NCI-H1048 (cell line): ENCODE measurements around the gene NDUFB6.
"Not testable (repeated sequence)": the region's sequence is repeated elsewhere in the genome, so short reads cannot be mapped to it uniquely, and the experiment has no call there.

Experiments
- DNase-seq: peaks from one replicate; lab custom pipeline; 2025; lab: John Stamatoyannopoulos, UW

The NDUFB6 gene

DNA sequence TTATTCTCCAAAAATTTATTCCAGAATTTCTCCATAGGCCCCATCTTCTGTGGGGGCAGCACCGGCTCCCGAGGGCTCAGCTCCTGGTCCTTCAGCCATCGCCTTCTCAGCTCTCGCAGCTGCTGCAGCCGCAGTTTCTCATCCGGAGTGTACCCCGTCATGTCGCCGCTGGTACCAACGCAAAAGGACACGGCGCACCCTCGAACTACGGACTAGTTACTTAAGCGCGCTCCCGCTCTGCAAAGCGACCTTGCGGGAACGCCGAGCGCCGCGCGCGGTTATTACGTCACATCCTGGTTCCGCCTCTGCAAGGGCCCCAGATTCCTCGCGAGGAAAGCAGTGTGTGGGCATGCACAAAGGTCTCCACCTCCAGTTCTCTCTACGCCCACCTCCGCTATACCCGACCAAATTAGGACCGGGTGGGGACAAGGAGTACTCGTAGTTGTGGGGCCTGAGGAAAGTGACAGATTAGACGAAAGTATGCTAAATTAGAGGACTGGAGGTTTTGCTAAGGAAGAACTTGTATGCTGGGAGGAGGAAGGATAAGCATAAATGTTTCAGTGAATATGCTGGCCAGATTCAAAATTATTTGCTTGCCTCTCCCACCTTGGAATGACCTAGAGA lies at the start of gene NDUFB6:
Gene NDUFB6 (minus strand): TSS at position 260 of the 624 bp plus-strand sequence. CDS start 99 bp downstream, at position 161.
- peak; percentile 88 for DNase-seq

DNA sequence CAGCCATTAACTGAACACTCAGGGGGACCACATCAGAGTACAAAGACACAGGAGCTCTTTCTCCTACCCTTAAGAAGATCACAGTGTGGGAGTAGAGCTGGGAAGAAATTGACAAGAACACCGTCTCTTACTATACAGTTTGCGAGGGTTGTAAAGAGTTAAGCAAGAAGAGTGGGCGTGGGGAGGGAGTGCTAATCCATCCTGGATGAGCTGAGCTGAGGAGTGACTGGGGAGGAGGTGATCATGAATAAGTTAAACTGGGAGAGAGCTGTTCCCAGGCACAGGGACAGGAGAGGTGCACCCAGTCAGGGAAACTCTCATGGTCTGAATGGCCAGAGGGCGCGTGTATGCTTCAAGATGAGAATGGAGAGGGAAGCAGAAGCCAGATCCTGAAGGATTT lies 45.3 kb upstream of the NDUFB6 start:
- no peak for DNase-seq

DNA sequence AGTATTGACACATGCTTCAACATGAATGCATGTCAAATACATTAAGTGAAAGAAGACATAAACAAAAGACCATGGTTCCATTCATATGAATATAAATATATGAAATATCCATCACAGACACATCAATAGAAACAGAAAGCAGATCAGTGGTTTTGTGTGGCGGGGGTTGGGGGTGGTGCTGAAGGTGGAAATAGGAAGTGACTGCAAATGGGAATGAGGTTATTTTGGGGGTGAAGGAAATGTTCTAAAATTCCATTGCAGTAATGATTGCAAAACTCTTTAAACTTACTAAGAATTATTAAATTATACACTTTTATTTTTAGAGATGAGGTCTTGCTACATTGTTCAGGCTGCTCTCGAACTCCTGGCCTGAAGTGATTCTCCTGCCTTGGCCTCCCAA lies 33.9 kb upstream of the NDUFB6 start:
- DNase-seq: no peak

DNA sequence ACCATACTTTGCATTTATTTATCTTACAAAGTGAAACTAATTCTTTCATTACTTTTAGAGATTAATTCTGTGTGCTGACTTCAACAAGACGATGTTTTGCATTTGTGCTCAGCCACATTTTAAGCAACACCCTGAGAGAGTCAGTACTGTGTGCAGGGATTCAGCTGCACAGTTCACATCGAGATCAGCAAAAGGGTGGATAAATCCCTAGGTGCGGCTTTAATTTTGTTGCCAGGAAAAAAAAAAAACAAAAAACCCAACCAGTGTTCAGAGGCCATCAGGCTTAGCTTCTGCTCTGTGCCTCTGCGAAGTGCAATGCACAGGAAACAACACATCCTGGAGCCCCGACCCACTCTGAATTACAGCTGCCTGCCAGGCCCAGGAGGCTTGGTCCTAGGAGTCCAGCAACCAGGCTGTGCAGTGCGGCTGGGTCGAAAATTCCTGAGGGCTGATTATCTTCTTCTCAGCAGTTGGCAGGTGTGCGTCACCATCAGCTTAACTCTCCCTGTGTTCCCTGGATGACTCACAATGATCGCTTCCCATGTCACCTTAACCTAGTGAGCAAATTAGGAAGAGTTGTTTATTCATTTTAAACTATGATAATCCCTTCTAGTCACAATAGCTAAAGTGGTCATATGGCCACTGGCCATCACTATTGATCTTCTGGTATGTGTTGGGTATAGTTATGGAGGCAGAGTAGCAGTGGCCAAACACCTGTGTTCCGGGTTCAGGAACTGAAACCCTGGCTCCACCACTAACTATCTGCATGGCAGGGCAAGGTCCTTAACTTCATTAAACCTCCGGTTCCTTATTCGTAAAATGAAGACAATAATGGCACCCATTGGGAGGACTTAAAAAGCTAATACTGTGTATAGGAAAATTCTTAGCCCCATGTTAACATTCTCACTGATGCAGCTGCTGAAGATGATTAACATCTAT lies 31.2 kb upstream of the NDUFB6 start:
- DNase-seq: no peak

DNA sequence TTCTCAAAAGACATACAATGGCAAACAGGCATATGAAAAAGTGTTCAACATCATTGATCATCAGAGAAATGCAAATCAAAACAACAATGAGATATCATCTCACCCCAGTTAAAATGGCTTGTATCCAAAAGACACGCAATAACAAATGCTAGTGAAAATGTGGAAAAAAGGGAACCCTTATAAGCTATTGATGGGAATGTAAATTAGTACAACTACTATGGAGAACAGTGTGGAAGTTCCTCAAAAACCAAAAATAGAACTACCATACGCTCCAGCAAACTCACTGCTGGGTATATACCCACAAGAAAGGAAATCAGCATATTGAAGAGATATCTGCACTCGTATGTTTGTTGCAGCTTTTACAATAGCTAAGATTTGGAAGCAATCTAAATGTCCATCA lies 26.1 kb upstream of the NDUFB6 start:
- not testable (repeated sequence) for DNase-seq

DNA sequence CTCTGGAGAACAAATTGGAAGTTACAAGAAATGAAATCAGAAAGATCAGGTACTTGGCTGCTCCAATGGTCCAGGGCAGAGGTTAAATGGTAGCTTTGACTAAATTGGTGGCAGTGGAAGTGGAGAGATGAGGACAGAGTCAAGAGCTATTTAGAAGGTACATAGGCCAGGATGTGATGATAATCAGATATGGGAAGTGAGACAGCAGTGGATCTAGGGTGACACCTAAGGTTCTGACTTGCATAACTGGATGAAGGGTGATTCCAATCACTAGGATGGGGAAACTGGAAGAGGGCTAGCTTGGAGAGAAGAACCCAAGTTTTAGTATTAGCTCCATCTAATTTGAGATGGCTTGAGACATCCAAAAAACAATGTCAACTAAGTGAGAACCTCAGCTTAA lies 24.0 kb upstream of the NDUFB6 start:
- no peak for DNase-seq

DNA sequence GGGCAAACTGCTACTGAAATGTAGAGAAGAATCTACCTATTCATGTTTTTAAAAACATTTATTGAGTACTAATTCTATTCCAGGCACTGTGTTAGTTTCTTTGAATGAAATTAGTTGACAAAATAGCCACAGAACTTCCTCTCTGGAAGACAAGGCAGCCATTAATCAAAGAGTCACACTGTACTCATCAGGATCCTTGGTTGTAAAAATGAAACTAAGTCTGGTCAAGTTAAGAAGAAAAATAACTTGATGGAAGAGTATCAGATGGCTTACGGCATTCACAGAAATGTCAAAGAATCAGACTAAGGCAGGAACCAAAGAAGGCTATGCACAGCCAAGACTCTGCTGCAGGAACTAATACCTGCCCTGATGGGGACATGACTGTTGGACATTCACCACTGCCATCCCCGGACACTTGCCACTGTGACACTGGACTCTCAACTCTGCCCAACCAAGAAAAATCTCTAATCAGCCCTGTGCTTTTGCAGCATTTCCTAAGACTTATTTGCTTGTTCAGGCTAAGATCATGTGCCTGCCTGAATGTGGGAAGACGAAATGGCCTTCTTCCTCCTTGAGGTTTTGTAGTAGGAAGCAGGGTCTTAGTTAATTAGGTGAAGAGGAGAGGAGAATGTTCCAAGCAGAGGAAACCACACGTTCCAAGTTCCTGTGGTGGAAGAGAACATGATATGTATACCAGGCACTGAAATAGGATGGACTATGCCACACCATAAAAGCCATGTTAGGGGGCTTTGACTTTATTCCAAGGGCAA lies 23.3 kb upstream of the NDUFB6 start:
- DNase-seq: no peak

DNA sequence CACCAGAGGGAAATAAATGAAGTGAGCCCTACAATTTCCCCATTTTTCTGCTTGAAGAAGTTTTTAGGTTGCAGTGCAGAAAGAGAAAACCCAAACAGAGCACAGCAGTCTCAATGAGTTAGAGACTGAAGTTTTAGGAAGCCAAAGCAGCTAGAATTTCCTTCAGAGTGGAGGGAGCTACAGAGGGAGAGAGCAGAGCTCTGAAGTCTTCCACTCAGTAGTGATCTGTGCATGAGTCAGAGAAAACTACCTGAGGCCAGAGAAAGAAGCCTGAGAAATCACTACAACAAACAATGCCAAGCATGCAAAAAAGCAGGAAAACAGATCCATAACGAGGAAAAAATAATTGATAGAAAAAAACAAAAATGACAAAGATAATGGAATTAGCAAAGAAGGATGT lies 17.9 kb upstream of the NDUFB6 start:
- no peak for DNase-seq

DNA sequence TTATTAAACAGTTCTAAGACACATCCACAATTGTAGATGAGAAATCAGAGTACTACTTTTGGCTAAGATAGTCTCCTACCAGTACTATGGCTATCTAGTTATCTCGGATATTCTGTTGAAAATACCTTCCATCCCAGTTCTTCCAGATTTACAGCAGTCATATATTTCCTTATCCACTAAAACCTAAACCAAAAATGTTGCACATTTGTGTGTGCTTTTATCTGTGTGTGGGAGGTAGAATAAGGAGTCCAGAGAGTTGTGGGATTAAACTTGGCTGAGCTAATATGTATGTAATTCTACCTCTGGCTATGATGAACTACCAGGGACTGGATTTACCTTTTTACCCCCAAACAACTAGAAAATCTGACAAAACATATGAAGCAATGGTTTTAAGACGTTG lies 17.5 kb upstream of the NDUFB6 start:
- DNase-seq: no peak

DNA sequence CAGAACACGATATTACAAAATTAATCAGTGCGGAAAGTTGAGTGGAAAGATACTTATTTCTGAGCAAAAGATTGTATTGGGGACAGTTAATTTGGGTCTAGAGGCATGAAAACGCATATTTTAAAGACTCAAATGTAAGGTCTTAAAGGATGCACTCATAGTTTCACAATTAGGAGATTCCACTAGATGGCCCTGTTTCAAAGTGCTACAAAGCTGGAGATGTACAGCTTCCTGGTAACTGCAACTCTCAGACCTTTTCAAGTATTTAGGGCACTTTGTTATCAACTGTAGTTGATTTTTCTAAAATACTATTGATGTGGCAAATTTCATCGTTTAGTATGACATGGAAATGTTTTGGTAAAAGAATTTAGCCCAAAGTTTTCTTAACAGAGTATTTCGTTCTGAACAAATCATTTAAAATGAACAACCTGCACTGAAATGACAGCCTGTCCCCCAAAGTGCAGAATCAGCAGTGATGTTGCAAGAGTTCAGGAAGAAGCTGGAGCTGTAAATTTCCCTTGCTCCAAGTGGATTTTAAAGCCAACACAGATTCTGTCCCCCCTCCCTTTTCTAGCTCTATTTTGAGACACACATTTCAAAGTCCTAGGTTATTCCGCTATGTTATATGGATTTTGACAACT lies 16.2 kb upstream of the NDUFB6 start:
- no peak for DNase-seq

DNA sequence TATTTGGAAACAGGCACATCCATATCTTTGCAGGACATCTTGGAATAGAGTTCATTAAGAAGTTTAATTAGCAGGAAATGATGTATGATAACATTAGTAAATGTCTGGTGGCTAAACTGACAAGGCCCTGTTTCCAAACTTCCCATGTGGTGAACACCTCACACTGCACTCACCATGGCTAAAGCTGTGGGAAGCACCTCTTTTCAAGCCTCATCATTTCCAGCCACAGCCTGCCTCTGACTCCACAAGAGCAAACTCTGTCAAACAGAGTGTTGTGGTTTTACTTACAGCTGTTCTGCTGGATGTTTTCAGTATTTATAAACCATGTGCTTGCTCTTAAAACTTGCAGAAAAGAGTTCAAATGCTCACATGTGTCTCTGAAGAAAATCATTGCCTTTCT lies 14.9 kb upstream of the NDUFB6 start:
- no peak for DNase-seq

DNA sequence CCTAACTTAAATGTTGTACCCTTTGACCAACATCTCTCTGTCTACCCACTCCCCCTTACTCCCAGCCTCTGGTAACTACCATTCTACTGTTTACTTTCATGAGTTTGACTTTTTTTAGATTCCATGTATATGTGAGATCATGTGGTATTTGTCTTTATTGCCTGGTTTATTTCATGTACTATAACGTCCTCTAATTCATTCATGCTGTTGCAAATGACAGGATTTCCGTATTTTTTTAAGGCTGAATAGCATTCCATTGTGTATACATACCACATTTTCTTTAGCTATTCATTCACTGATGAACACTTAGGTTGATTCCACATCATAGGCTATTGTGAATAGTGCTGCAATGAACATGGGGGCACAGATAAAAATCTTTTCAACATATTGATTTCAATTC lies 11.8 kb upstream of the NDUFB6 start:
- DNase-seq: no peak

DNA sequence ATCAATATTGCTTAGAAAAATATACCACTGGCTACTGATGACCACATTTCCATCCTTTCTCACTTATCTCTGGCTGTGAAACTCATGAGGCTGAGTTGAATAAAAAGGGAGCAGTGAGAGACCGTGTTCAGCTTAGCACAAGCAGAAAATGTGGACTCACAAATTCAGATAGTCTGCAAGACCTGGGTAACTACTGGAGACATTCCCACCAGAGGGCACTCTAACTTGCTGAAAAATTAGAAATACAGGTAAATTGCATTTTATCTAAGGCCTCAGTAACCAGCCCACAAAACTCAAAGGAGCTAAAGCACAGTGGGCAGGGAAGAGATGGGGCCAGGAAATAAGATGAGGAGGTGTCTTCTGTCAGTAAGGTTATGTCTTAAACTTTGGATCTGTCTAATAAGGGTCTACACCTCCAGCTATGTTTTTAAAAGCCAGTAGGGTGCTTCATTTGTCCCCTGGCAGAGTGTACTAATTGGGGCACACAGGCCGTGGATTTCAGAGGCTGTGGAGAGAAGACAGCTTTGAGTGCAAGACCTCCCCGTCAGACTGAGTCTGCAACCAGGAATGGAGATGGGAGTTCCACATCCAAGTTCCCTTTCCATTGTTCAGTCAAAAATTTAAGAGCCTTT lies 8.7 kb upstream of the NDUFB6 start:
- no peak for DNase-seq

DNA sequence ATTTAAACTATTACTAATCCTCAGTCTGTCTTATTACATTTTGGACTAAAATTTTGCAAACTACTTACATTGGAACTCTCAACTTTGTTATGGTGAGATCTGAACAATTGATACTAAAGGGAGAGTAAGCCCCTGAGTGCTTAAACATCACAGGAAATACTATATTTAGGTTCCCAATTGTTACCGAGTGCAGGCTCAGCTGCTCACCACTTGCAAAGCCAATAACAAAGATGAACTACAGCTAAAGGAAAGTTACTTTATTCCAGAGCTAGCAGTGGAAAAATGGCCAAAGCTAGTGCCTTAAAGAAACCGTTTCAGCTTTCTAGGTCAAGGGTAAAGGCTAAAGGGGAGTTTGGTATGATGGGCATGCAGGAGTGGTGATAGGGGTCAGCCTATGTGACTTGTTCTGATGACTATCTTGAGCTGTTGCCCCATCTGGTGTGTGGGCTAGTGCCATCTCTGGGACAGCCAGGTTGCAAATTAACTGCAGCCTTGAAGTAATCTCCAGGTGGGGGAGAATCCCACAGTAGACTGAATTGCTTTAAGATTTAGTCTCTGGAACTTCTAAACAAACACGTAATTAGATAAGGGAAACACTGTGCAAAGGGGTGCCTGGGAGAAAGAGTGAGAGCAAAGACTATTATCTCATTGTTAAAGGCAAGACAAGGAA lies 7.8 kb upstream of the NDUFB6 start:
- no peak for DNase-seq

DNA sequence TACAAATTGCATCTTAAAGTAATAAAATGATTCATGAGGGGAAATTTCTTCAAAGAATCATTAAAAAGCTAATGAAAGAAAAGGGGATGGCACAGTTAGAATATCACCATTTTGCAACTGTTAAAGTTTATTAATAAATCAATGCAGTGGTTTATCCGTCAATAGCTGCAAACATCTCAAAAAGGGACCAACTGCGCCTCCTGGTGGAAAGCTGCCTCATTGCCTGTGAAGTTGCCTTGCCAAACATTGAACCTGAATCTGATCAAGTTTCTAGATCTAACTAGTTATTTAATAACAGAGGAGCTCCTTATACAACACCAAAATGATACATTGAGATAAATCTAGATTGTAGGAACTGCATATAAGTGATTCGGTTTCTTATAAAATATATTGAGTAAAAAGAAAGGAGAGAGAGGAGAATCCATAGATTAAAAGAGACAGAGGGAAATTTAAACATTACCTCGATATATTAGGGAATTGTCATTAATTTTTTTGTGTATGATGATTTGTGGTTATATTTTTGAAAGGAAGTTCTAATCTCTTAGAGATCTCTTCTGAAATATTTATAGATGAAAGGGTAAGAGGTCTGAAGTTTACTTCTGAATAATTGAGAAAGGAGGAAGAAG lies 6.9 kb upstream of the NDUFB6 start:
- DNase-seq: no peak

DNA sequence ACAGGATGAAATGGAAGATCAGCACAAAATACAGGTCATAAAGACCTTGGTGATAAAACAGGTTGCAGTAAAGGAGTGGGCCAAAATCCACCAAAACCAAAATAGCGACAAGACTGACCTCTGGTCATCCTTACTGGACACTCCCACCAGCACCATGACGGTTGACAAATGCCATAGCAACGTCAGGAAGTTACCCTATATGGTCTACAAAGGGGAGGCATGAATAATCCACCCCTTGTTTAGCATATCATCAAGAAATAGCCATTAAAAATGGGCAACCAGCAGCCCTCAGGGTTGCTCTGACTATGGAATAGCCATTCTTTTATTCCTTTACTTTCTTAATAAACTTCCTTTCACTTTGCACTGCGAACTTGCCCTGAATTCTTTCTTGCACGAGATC lies 6.0 kb upstream of the NDUFB6 start:
- no peak for DNase-seq

DNA sequence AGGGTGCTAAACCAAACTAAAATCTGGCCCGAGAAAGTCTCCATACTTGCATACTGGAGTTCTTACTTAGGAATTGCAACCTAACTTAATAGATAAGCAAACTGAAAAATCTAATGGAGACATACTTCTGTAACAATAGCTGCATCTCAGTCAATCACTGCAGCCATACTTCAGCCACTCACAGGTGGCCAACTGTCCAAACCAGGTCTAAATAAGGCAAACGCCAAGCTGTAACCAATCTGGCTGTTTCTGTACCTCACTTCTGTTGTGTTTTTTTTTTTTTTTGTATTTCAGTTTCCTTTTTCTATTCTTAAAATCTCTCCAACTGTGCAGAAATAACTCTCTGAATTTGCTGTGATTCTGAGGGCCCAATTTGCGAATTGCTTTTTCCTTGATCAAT lies 4.4 kb upstream of the NDUFB6 start:
- no peak for DNase-seq

DNA sequence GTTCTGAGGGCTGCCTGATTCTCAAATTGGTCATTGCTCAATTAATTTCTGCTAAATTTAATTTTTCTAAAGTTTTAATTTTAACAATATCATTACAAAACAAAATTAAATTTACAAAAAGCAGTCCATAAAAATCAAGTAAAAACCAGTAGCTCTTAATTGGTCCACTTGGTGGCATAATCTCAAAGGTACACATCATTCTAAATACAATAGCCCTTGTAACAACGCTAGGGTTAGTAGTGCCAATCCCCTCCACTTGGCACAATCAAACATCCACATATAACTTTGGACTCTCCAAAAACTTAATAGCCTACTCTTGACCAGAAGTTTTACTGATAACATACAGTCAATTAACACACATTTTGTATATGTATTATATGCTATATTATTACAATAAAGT lies 1.9 kb upstream of the NDUFB6 start:
- DNase-seq: no peak

DNA sequence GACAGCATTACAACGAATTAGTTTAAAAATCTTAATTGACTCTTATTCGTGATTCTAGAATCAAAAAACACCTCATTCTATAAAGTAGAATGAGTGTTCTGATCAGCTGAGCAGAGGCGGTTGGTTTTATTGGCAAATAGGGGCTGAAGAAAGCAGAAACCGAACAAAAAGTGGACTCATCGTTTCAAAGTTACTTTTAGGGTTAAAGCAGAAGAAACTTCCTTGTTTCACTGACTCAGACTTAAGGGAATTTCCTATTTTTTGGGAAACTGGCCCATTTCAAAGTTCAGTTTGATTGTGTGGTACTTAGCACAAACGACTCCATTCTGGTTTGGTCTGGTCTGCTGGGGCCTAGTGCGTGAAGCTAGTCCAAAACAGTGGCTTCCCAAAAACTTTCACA lies 862 bp upstream of the NDUFB6 start:
- DNase-seq: no peak

DNA sequence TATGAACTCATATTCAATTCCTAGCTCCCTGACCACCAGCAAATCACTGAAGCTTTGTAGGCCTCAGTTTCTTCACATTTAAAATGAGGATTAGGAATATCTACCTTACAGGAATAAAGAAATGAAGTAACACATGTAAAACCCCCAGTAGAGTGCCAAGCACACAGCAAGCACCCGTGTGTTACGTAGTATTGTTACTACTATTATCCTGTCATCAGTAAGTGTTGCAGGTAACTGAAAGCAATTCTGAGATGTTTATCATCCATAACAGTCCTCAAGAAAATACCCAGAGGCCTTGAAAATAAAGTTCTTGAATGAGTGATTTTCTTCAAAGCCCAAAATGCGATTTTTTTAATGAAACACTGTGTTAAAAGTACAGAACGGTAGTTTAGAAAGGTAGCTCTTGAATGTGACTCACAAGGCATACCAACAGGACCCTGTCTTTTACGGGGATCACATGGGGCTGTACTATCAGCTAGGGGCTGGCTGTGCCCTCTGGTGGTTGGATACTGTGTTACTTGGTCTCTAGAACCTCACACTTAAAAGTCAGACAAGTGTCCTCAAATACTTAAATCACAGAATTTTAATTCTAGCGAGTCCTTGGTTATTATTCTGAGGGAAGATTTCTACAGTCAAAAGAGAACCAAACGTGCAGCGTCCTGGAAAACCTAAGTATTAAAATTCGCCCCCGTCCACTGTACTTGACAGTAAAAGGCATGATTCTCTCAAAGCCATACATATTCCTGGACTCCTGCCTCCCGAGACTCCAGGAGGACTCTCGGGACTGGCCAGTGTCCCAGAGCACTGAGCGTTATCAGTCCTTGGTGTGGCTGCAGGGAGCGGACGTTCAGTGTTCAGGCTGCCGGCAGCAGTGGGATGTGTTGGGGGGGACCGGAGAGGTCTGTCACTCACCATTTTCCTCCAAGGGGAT lies 725 bp downstream of the NDUFB6 start:
- DNase-seq: no peak
